Bone marrow (tissue), 2 donors: ENCODE results near the gene TINAGL1.

Experiments used
- DNase-seq, 2 donors: peaks; one replicate each; lab custom pipeline; 2025; lab: John Stamatoyannopoulos, UW

Gene TINAGL1

GRCh38 chr1:31627301-31627929 lies 51.1 kb downstream of the TINAGL1 start:
- DNase-seq: no peak

DNA sequence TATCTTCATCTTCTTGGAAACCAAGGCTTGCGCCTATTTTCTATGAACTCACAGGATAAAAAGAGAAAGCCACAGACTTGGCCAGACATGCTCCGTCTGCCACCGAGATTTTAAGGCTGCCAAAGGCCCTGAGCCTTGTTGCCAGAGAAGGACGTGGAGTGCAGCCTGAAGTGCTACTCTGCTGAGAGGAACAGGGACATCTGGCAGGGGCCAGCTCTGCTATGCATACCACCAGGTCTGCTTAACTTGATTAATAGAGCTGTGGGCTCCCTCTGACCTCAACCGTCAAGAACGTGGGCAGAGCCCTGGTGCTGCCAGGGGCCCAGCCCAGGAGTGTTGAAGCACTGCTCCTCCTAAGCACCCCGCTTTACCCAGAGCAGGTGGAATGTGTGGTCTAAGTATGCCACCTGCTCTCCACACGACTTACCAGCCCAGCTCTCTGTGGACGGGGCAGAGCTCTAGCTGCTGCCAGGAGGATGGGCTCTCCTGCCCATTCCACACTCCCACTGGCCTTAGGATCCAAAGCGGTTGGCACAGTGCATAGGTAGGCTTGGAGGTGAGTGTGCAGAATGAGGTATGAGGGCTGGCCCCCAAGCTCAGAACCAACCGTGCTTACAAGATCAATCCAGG lies 51.7 kb downstream of the TINAGL1 start:
- no peak for DNase-seq

GRCh38 chr1:31628931-31629556 lies 52.7 kb downstream of the TINAGL1 start:
- no peak for DNase-seq

GRCh38 chr1:31632649-31633048 lies 56.3 kb downstream of the TINAGL1 start:
- DNase-seq: no peak

DNA sequence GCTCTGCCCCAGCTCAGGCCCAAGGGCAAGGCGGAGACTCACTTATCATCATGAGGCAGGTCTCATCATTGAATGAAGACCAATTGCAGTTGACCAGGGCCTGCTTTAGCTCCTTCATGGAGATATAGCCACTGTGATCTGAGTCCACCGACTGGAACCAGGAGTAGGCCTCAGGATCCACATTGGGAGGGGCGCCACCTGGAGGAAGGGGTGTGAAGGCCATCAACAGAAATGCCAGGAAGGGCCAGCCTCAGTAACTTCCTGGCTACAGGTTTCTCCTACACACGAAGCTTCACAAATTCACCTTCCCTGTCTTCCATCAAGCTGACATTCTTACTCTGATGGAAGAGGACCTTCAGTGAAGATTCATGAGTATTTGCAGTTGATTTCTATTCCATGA lies 56.8 kb downstream of the TINAGL1 start:
- DNase-seq: peak in 1 of 2 donors; percentile 16
